GM21528 (cell line): Measurements from ENCODE around the gene ATRN.
"Not testable (repeated sequence)": the region's sequence is repeated elsewhere in the genome, so short reads cannot be mapped to it uniquely, and the experiment has no call there.

Source experiments
- ATAC-seq: cut with Tn5 transposase; IDR thresholded peaks from one replicate; pipeline ENCODE4 v1.9.1; 2021; ENCODE audit warnings: mild to moderate bottlenecking, moderate library complexity; ENCODE audit not compliant: unreplicated experiment, low FRiP score

Gene ATRN

GRCh38 chr20:3615171-3615840, 144.5 kb downstream of the ATRN start:
- ATAC-seq: not testable (repeated sequence)

DNA sequence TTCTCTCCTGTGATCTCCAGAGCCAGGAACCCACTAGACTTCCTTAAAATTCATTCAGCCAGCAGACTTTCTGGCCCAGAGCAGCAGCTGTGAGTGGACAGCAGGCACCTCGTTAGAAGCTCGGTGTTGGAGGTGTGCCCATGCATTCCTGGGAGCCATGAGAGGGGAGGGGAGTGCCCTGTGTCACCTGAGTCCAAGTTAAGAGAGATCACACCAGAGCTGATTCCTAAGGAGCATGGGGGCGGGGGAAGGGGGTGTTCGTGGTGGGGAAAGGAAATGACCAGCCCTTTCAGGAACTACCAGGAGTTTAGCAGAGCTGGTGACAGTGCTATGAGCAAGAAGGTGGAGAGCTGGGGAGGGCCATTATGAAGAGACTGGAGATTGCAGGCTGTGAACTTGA, 145.4 kb downstream of the ATRN start:
- ATAC-seq: no peak

- no peak for ATAC-seq
Measured at GRCh38 chr20:3621111-3621510, 150.3 kb downstream of the ATRN start.

- ATAC-seq: no peak
Measured at GRCh38 chr20:3622406-3622805, 151.6 kb downstream of the ATRN start.

- no peak for ATAC-seq
Measured at GRCh38 chr20:3627476-3627875, 156.7 kb downstream of the ATRN start.

DNA sequence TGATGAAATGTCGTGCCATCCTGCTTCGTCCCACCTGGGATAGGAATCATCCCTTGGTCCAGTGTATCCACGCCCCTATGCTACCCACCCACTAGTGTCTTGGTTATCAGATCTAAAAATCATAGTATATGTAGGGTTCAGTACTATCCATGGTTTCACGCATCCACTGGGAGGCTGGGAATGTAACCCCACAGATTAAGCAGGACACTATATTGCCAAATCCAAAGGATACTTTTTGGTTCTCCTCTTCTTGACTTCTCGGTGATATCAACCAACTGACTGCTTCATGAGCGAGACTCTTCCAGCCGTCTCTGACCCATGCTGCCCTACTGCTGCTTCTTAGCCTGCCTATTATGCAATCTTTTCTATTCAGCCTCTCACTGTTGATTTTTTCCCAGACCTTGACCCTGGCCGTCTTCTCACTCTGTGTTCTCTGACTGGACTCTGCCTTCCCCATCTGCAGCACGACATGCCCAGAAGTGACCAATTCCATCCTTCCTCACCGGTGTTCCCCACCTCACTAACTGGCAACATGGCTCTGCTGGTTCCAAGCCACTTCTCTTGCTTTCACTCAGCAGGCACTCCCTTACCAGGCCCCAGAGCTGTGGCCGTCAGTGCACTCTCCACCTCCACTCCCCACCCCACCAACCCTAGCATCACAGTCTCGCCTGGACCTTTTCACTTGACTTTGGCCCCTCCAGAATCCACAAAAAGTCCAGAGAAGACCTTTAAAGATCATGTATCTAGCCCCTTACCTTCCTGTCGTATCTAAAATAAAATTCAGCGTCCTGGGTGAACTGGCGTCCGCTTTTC, 157.9 kb downstream of the ATRN start:
- ATAC-seq: no peak

DNA sequence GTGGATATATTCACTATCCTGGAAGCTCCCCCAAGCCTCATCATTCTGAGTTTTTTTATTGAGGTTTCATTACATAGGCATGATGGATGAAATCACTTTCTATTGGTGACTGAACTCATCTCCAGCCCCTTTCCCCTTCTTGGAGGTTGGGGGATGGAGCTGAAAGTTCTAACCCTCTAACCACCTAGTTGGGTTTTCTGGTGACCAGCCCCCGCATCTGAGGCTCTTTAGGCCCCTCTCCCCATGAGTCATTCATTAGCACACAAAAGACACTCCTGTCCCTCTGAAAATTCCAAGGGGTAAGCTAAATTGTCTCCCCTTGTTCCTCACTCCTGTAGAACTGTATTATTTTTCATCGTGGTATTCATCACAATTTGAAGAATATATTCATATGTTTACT, 159.1 kb downstream of the ATRN start:
- no peak for ATAC-seq

- no peak for ATAC-seq
Measured at GRCh38 chr20:3630429-3630828, 159.6 kb downstream of the ATRN start.

DNA sequence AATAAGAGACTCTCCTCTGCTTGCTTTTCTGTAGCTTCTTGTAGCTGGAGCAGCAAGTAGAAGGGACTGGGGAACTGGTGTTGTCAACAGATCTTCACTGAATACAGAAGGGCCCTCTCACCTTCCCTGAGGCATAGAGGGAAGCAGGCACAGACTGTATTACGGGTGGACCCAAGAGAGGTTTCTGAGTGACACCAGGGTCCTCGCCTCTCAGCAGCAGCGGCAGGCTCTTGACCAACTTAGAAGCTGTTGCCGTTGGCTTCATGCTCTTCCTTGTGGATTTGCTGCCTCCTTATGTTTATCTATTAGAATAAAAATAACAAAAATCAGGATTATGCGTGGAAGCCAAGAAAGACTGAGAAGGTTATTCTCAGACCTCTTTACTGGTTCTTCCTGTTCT, 160.7 kb downstream of the ATRN start:
- ATAC-seq: no peak

DNA sequence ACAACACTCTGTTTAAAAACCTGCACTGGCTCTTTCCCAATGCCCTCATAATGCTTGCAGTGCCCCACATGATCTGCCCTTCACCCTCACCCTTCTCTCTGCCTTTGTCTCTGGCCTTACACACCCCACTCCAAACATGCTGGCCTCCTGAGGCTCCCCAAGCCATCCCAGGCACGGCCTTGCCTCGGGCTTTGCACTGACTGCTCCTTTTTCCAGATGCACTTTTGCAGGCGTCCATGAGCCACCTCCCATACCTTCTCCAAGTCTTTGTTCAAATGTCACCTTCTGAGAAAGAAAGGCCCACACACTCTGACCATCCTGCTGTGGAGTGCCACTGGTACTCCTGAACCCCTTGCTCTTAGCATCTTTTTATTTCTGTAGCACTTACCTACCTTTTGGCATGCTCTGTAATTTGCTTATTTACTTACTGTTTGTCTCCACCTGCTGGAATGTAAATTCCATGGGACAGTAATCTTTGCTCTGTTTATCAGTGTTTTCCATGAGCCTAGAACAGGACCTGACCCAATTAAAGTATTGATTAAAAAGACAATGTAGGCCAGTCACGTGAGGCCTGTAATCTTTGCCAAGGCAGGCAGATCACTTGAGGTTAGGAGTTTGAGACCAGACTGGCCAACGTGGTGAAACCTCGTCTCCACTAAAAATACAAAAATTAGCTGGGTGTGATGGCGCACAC, 161.6 kb downstream of the ATRN start:
- ATAC-seq: no peak

- no peak for ATAC-seq
Measured at GRCh38 chr20:3633913-3634478, 163.2 kb downstream of the ATRN start.

- ATAC-seq: no peak
Measured at GRCh38 chr20:3635346-3635745, 164.5 kb downstream of the ATRN start.

DNA sequence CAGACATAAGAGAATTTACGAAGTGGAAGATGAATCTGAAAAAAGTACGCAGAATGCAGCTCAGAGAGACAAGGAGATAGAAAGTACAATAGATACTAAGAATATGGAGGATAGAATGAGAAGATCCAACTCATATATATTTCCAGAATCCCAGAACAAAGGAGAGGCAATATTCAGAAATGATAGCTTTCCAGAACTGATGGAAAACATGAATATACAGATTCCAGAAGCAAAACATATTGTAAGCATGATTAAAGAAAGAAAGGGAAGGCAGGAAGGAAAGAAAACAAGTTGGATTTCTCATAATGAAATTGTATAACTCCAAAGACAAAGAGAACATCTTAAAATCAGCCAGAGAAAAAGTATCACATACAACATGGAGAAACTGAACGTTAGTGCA, 169.4 kb downstream of the ATRN start:
- no peak for ATAC-seq

GRCh38 chr20:3645309-3646066, 174.7 kb downstream of the ATRN start:
- no peak for ATAC-seq

GRCh38 chr20:3646067-3646440, 175.2 kb downstream of the ATRN start:
- no peak for ATAC-seq

DNA sequence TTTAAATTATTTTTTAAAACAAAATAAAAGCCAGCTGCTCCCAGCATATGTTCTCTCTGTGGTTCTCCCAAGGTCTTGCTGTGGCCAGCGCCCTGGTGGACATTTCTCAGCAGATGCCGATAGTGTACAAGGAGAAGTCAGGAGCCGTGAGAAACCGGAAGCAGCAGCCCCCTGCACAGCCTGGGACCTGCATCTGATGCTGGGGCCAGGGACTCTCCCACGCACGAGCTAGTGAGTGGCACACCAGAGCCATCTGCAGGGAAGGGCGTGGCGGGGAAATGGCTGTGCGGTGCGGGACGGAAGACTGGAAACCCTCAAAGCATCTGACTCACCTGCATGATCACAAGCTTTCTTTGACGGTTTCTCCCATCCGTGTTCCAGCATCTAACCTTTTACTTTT, 175.8 kb downstream of the ATRN start:
- no peak for ATAC-seq

GRCh38 chr20:3647473-3647872, 176.7 kb downstream of the ATRN start:
- ATAC-seq: no peak

- ATAC-seq: no peak
Measured at GRCh38 chr20:3648951-3649350, 178.1 kb downstream of the ATRN start.

GRCh38 chr20:3651204-3651962, 180.6 kb downstream of the ATRN start:
- ATAC-seq: no peak

- no peak for ATAC-seq
Measured at GRCh38 chr20:3652221-3652620, 181.4 kb downstream of the ATRN start.
